SKM-1 treated with dmso at 0.1 percent for 144 hours (cell line): ENCODE data around the gene FITM2.

Source experiments
- DNase-seq: peaks from one replicate; lab custom pipeline; 2025; ENCODE audit not compliant: unreplicated experiment; lab: John Stamatoyannopoulos, UW

The FITM2 gene

DNA sequence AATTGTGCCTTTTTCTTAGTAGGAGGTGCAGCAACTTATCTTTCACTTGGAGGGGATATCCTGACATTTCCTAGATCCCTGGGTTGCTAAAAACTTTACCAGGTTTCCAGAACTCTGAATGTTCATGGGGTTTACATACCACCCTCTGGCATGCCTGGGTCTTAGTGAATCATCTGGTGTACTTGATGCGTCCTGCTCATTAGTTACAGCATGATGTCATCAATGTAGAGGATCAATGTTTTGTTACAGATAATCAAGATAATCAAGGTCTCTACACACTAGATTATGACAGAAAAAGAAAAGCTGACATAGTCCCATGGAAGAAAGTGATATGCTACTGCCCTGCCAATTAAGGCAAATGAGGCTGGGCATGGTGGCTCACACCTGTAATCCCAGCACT is 27.0 kb downstream of the FITM2 start:
- DNase-seq, result no peak

DNA sequence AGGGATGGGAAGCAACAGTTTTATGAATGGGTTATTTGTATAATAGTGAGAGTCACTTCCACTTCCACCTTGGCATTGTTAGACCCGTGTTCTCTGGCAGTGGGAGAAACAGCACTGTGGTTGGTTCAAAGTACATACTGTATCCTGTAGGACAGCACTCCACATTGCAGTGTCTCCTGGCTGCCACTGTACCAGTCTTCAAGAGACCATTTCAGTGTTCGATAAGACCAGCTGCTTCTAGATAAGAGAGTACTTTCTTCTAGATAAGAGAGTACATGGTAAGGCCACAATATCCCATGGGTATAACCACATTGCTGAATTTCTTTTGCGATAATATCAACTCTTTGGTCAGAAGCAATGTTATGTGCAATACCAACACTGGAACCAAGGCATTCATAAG is 28.8 kb downstream of the FITM2 start:
- DNase-seq, result no peak

DNA sequence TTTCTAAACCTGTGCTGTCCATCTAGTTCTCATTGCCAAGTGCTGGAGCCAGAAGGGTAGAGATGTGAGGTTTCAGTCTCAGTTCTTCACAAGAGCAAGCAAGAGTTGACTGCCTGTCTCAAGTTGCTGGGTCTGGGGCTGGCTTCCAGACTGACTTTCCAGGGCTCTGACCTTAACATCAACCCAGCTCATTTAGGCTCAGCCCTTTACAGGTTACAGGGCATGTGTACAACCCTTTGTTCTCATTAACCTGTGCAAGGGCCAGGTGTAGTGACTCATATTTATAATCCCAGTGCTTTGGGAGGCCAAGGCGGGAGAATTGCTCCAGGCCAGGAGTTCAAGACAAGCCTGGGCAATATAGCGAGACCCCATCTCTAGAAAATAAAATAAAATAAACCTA is 30.6 kb downstream of the FITM2 start:
- no peak for DNase-seq

DNA sequence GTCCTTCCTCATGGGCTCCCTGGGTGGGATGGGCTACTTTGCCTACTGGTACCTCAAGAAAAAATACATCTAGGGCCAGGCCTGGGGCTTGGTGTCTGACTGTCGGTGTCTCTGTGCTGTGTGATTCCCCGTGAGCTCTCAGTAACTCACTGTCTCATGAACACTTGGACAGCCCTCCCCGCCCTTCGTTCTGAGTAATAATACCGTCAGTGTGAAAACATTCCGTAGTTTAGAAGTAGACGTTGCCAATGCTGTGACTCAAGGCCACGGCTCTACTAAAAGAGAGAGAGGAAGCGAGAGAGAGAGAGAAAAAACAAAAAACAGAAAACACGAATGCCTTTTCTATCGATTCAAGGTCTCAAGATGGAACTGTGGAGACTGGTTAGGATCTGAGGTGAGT is 31.8 kb downstream of the FITM2 start:
- DNase-seq, result no peak

DNA sequence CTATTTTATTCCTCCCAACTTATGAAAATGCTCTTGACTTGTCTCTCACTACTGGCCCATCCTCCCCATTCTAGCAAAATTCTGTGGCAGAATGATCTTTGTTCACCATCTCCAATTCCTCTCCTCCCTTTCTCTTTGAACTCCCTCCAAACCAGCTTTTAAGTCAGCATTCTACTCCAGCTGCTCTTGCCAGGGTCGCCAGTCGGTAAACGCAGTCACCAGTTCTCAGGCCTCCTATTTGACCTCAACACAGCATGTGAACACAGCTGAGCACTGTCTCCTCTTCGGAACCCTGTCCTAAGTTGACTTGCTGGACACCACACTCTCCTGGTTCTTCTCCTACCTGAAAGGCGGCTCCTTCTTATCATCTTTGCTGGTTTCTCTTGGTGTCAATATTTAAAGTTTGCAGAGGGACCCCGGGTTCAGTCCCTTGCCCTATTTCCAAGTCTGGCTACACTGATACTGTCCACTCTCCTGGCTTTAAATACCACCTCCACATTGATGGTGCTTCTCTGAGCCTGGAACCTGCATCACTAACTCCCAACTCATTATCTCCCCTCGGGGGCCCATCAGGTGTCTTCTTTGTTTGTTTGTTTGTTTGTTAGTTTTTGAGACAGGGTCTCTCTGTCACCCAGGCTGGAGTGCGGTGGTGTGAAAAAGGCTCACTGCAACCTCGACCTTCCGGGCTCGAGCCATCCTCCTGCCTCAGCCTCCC is 36.5 kb downstream of the FITM2 start:
- no peak for DNase-seq

DNA sequence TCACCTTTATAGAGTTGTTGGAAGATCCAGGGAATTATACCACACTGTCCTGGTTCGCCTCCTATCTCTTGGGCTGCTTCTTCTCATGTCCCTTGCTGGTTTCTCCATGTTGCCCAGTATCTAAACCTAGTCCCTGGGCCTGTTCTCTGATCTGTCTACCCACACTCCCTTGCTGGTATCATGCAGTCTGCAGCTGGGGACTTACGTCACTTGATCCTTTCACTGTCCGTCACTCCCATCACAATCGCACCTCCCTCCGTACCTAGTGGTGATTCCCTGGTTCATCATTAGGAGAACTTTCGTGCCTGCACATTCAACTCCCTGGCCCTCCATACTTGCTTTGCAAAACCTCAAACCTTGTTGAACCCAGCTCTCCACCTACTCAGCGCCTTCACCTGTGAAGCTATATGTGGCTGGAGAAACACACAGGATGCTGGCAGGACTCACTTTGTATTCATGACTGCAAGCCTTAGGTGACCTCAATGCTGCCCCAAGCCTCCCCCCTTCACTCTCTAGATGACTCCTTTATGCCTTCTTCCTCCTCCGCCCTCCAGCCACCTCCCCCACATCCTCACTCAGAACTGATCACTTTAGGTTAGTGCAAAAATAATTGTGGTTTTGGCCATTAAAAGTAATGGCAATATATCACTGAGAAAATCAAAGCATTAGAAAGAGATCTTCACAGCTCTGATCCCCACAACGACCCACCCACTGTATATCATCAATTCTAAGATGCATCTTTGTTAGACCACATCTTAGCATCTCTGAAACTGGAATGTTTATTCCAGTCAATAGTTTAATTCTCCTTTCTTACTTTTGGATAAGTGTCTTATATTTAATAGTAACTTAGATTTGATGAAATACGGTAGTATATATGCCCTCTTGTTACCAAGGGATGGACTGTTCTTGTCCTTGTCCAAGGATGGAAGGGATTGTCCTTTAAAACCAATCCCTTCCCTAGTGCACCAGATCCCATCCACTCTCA is 37.5 kb downstream of the FITM2 start:
- DNase-seq, result no peak

DNA sequence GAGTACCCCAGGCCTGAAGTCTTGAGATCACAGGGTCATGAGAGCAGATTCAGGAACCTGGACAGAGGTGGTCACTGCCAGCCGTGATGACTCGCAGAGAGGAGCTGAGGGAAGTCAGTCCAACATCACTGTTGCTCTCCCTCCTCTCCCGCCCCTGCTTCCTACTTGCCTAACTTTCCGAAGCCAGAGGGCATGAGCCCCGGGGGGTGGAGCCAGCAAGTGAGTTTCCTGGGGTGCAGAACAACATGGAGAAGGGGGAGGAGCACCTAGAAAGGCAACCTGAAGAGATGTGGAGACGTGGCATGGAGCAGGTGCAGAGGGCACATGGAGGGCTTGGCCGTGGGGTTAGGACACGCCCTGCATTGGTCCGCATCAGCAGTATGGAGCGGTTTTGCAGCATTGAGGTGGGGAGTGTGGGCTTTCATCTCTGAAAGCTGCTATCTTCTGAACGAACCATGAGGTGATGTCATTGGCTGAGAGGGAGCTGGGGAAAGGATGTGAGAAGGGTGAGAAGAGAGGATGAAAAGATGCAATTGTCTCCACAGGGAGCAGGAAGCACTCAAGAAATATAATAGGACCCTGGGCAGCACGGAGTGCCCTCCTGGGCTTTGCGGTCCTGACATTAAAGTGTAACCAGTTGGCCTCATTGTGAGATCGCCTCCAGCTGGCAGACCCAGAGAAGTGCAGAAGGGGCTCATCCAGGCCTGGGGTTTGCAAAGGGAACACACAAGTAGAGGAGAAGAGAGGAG is 38.9 kb downstream of the FITM2 start:
- DNase-seq, result no peak

DNA sequence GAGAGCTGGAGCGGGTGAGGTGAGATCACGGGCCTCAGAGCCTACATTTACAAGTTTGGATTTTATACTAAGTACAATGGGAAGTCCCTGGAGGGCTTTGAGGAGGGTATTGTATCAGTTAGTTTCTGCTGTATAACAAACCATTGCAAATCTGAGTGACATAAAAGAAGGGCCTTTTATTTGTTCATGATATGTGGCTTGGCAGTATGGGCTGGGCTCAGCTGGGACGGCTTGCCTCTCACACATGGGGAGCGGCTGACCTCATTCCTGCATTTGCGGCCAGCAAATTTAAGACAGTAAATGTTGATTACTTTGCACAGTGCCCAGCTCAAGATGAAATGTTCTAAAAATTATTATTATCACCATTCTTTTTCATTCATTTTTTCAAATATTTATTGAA is 42.2 kb downstream of the FITM2 start:
- no peak for DNase-seq

DNA sequence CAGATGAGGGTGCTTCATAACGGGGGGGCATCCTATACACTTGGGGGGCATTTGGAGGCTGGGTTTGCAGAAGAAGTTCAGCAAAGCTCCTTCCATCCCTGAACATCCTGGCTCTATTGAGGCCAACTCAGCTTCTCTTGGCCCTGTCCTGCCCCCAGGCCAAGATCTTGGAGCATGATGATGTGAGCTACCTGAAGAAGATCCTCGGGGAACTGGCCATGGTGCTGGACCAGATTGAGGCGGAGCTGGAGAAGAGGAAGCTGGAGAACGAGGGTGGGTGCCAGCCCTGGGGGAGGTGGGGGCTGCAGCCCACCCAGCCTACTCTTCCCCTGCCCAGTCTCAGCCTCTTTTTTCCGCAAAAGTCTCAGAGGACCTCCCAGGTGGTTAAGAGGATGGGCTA is 46.7 kb downstream of the FITM2 start:
- DNase-seq, result no peak

DNA sequence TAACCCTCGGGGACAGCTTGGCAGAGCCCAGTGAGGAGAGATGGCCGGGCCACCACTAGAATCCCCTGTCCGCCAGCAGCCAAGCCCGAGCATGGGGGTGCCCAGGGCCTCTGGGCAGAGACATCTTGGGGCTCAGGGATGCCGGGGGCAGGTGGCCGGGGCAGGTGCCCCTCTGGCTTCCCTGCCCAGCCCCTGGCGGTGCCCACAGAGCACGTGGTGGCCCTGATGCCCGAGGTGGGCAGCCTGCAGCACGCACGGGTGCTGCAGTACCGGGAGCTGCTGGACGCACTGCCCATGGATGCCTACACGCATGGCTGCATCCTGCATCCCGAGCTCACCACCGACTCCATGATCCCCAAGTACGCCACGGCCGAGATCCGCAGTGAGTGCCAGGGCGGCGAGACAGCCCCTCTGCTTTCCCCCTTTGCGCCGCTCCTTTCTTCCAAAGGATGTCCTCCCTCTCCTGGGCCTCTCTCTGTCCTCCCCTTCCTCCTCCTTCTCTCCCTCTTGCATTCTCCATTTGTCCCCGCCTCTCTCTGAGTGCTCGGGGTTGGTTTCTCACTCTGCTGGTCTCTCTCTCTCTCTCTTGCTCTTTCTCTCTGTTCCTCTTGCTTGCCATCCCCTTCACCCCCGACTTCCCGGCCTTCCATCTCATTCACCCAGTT is 52.6 kb downstream of the FITM2 start:
- no peak for DNase-seq

DNA sequence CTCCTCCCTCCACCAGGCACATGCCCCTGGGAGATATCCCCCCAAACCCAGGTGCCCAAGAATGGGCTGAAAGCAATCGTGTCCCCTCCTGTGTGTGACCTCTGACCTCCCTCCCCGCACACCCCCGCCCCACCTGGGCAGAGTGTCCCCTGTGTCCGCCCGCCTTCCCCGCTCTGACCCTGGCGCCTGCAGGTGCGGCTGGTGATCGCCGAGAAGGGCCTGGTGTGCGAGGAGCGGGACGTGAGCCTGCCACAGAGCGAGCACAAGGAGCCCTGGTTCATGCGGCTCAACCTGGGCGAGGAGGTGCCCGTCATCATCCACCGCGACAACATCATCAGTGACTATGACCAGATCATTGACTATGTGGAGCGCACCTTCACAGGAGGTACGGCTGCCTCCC is 54.0 kb downstream of the FITM2 start:
- DNase-seq, result no peak

DNA sequence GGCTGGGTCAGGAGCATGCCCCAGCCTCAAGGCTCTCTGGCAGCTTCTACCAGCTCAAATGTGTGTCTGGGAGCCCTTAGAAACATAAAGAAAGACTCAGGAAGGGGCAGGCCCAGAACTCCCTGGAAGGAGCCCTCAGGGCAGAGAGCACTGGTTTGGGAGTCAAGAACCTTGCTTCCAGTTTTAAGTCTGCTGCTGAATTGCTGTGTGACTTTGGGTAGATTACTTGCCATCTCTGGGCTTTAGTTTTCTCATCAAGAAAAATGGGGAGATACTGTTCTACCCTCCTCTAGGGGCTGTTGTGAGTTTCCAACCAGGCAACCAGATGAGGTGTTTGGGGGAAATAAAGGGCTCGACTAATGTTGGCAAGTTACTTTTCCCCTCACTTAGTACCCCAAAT is 55.1 kb downstream of the FITM2 start:
- no peak for DNase-seq

DNA sequence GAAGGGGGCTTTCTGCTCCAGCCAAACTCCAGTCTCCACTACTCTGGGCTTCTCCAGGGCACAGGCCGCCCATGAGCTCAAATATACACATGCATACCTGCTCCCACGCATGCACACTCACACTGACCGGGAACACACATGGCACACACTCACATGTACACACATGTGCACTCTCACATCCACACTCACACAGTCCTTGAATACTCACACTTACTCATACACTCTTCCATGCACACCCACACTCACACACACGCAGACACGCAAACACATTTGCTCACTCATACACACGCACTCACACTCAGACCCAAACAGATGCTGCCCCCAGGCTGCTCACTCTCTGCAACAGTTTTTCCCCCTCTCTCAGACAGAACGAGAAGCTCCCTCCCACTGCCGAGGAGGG is 56.9 kb downstream of the FITM2 start:
- DNase-seq, result no peak

DNA sequence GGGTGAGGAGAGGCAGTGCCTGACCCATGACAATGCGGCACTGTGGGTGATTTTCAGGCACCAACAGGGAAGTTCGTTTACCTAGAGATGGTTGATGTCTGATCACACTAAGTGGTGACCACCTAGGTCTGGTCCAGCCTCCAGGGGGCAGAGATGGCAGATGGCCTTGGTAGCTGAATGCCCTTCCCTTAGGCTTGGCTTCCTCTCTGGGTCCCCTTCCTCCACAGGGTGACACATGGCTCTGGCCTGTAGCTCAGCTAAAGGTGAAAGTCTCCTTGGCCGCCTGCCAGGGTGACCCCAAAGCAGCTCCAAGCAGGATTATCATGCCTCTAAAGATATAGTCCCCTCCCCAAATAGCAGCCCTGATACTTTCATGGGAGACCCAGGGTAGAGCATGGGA is 57.5 kb downstream of the FITM2 start:
- no peak for DNase-seq
